Suppressor macrophage treated with lipopolysaccharide for 1 hour (primary cell): ENCODE measurements around the gene FGFR3.

Experiments
- DNase-seq, 3 donors: peaks; one replicate each; pipeline ENCODE4 v3.0.0-alpha.2; 2020 to 2022

The FGFR3 gene

GRCh38 chr4:1789552-1789951 is 3.5 kb upstream of the FGFR3 start:
- DNase-seq: no peak

- no peak for DNase-seq
Observed at GRCh38 chr4:1790005-1790404, 3.1 kb upstream of the FGFR3 start.

GRCh38 chr4:1792158-1792831 is 798 bp upstream of the FGFR3 start:
- DNase-seq: no peak

GRCh38 chr4:1793496-1793840 is 375 bp downstream of the FGFR3 start:
- DNase-seq: peak in 2 of 3 donors; percentile 42 to 70

GRCh38 chr4:1793940-1794808 is 1.1 kb downstream of the FGFR3 start:
- DNase-seq: peak in 2 of 3 donors; percentile 20 to 40

- peak in 2 of 3 donors; percentile 28 to 42 for DNase-seq
Observed at GRCh38 chr4:1794809-1795298, 1.8 kb downstream of the FGFR3 start.

GRCh38 chr4:1795299-1796195 is 2.5 kb downstream of the FGFR3 start:
- no peak for DNase-seq

- DNase-seq: no peak
Observed at GRCh38 chr4:1796486-1797204, 3.6 kb downstream of the FGFR3 start.

- DNase-seq: no peak
Observed at GRCh38 chr4:1797298-1797860, 4.3 kb downstream of the FGFR3 start.

- DNase-seq: no peak
Observed at GRCh38 chr4:1797861-1798579, 4.9 kb downstream of the FGFR3 start.

- no peak for DNase-seq
Observed at GRCh38 chr4:1798580-1799386, 5.7 kb downstream of the FGFR3 start.

GRCh38 chr4:1799387-1800375 is 6.6 kb downstream of the FGFR3 start:
- no peak for DNase-seq

- DNase-seq: no peak
Observed at GRCh38 chr4:1800805-1801204, 7.7 kb downstream of the FGFR3 start.

- no peak for DNase-seq
Observed at GRCh38 chr4:1801286-1801958, 8.3 kb downstream of the FGFR3 start.

GRCh38 chr4:1802151-1802715 is 9.1 kb downstream of the FGFR3 start:
- no peak for DNase-seq

GRCh38 chr4:1802720-1803522 is 9.8 kb downstream of the FGFR3 start:
- no peak for DNase-seq
